SK-N-SH treated with all-trans-retinoic acid at 6 μM for 48 hours (cell line): Measurements from ENCODE around the gene TLR7.

ENCODE experiments used
- GLIS3 ChIP-seq: fragments of 250-450 bp; sonication (Bioruptor Pico); IDR thresholded peaks from 2 replicates; pipeline ENCODE4 v1.5.0; 2020; ENCODE audit warnings: mild to moderate bottlenecking, moderate library complexity
- PATZ1 ChIP-seq: fragments of 250-450 bp; sonication (Bioruptor Pico); IDR thresholded peaks from 2 replicates; pipeline ENCODE4 v1.8.0; 2020; ENCODE audit warnings: mild to moderate bottlenecking, moderate library complexity, borderline replicate concordance
- POU6F1 ChIP-seq: fragments of 250-450 bp; sonication (Bioruptor Pico); IDR thresholded peaks from 2 replicates; pipeline ENCODE4 v1.8.0; 2021; ENCODE audit warnings: low read depth, mild to moderate bottlenecking, moderate library complexity, borderline replicate concordance
- PPARA ChIP-seq: fragments of 250-450 bp; sonication (Bioruptor Pico); IDR thresholded peaks from 2 replicates; pipeline ENCODE4 v1.5.0; 2020; ENCODE audit warnings: mild to moderate bottlenecking, borderline replicate concordance
- ZFP3 ChIP-seq: fragments of 250-450 bp; sonication (Bioruptor Pico); IDR thresholded peaks from 2 replicates; pipeline ENCODE4 v1.5.0; 2020; ENCODE audit warnings: mild to moderate bottlenecking, moderate library complexity

GRCh38 chrX:12936947-12937346 is 70.1 kb downstream of the TLR7 start:
- TF ChIP-seq PATZ1 (CRISPR knock-in tag): no peak
- TF ChIP-seq PPARA (CRISPR knock-in tag): no peak
- TF ChIP-seq POU6F1: no peak
- no peak for TF ChIP-seq GLIS3 (CRISPR knock-in tag)
- no peak for TF ChIP-seq ZFP3 (CRISPR knock-in tag)
